Measurements from ENCODE around the gene DDTL.
A peak's percentile ranks its signal among the peaks of the same experiment; 100 is the strongest.

Gene DDTL

DNA sequence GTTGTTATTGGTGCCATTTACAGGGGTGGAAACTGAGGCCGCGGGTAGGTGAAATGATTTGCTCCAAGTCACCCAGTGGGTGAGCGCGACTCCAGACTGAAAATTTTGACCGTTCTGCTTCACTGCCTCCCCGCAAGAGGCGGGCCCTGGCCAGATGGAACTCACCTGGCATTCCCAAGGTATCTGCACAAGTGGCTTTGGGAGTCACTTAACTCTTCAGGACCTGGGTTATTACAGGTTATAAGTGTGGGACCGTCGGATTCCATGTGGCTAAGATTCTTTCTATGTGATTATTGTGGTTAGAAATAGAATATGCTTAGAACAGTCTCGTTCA lies 45.0 kb downstream of the DDTL start:
- peaks cover 52% of the 10 kb centered on the region for H3K79me2 ChIP-seq (ENCODE audit: insufficient read depth, low read length)
- no peaks in the 10 kb centered on the region for H3K27me3 ChIP-seq (ENCODE audit: insufficient read depth, low read length, poor library complexity, severe bottlenecking)
- H3K9ac ChIP-seq (ENCODE audit: low read depth, low read length, poor library complexity, severe bottlenecking): peak overlapping the region; percentile 68
- H2AFZ ChIP-seq (ENCODE audit: low read length): peak overlapping the region; percentile 91
- peak overlapping the region; percentile 94 for H3K4me3 ChIP-seq (ENCODE audit: low read length, poor library complexity, severe bottlenecking)
- H3K4me2 ChIP-seq (ENCODE audit: low read depth, low read length, poor library complexity, severe bottlenecking): peak overlapping the region; percentile 92
- H4K20me1 ChIP-seq (ENCODE audit: insufficient read depth, low read length, poor library complexity, severe bottlenecking): peaks cover 15% of the 10 kb centered on the region
- no peaks in the 10 kb centered on the region for H3K36me3 ChIP-seq (ENCODE audit: insufficient read depth, low read length)
- no peaks in the 10 kb centered on the region for H3K9me3 ChIP-seq (ENCODE audit: insufficient read depth, low read depth, low read length)
- no peaks in the 10 kb centered on the region for H3K9me2 ChIP-seq (replicated peaks; ENCODE audit: low read depth, low read length)
- H3K4me1 ChIP-seq (ENCODE audit: insufficient read depth, low read length, poor library complexity, severe bottlenecking): peaks cover 22% of the 10 kb centered on the region
- no peaks in the 10 kb centered on the region for H3F3A ChIP-seq (ENCODE audit: low read depth)
- TF ChIP-seq CTCF (conservative IDR thresholded peaks at IDR 0.05; ENCODE audit: low read length): no peak
- no peak for TF ChIP-seq EZH2phosphoT487 (IDR thresholded peaks at IDR 0.05; ENCODE audit: borderline replicate concordance)

DNA sequence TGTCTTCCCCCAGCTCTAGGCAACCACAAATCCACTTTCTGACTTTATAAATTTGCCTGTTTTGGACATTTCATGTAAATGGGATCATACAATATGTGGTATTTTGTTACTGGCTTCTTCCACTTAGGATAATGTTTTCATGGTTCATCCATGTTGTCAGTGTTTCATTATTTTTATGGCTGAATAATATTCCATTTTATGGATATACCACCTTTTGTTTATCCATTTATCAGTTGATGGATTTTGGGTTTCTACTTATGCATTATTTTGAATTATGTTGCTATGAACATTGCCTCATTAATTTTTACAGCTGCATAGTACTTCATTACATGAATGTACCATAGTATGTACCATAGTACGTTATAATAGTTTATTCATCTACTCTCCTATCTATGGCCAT lies 49.5 kb downstream of the DDTL start:
- Histone ChIP-seq H3K4me3 (ENCODE audit: low read length, poor library complexity, severe bottlenecking) (no peak overlapping the region), H3F3A (ENCODE audit: low read depth) (no peaks in the 10 kb centered on the region), H3K27me3 (ENCODE audit: insufficient read depth, low read length, poor library complexity, severe bottlenecking) (no peaks in the 10 kb centered on the region), H3K9me2 (replicated peaks; ENCODE audit: low read depth, low read length) (no peaks in the 10 kb centered on the region), H3K9me3 (ENCODE audit: insufficient read depth, low read depth, low read length) (no peaks in the 10 kb centered on the region), H2AFZ (ENCODE audit: low read length) (no peak overlapping the region), H3K79me2 (ENCODE audit: insufficient read depth, low read length) (peaks cover 91% of the 10 kb centered on the region), H3K9ac (ENCODE audit: low read depth, low read length, poor library complexity, severe bottlenecking) (no peak overlapping the region), H3K4me1 (ENCODE audit: insufficient read depth, low read length, poor library complexity, severe bottlenecking) (peaks cover 38% of the 10 kb centered on the region), H4K20me1 (ENCODE audit: insufficient read depth, low read length, poor library complexity, severe bottlenecking) (peaks cover 26% of the 10 kb centered on the region), H3K36me3 (ENCODE audit: insufficient read depth, low read length) (peaks cover 4% of the 10 kb centered on the region; the same call in 1 of the 2 replicates), H3K4me2 (ENCODE audit: low read depth, low read length, poor library complexity, severe bottlenecking) (no peak overlapping the region)
- TF ChIP-seq EZH2phosphoT487 (IDR thresholded peaks at IDR 0.05; ENCODE audit: borderline replicate concordance) (no peak), CTCF (conservative IDR thresholded peaks at IDR 0.05; ENCODE audit: low read length) (no peak)

- Histone ChIP-seq H3K9me3 (ENCODE audit: insufficient read depth, low read depth, low read length) (0 out of 2 replicates have a peak, but pooled peaks cover 3% of the 10 kb centered on the region), H3K4me2 (ENCODE audit: low read depth, low read length, poor library complexity, severe bottlenecking) (no peak overlapping the region), H3K27me3 (ENCODE audit: insufficient read depth, low read length, poor library complexity, severe bottlenecking) (no peaks in the 10 kb centered on the region), H3F3A (ENCODE audit: low read depth) (no peaks in the 10 kb centered on the region), H3K79me2 (ENCODE audit: insufficient read depth, low read length) (peaks cover 88% of the 10 kb centered on the region), H2AFZ (ENCODE audit: low read length) (no peak overlapping the region), H3K4me1 (ENCODE audit: insufficient read depth, low read length, poor library complexity, severe bottlenecking) (peaks cover 21% of the 10 kb centered on the region), H3K36me3 (ENCODE audit: insufficient read depth, low read length) (peaks cover 8% of the 10 kb centered on the region; the same call in 1 of the 2 replicates), H3K9ac (ENCODE audit: low read depth, low read length, poor library complexity, severe bottlenecking) (no peak overlapping the region), H3K4me3 (ENCODE audit: low read length, poor library complexity, severe bottlenecking) (no peak overlapping the region), H3K9me2 (replicated peaks; ENCODE audit: low read depth, low read length) (no peaks in the 10 kb centered on the region), H4K20me1 (ENCODE audit: insufficient read depth, low read length, poor library complexity, severe bottlenecking) (peaks cover 11% of the 10 kb centered on the region)
- TF ChIP-seq CTCF (conservative IDR thresholded peaks at IDR 0.05; ENCODE audit: low read length): no peak
- no peak for TF ChIP-seq EZH2phosphoT487 (IDR thresholded peaks at IDR 0.05; ENCODE audit: borderline replicate concordance)
Observed at GRCh38 chr22:24021304-24021703, 54.6 kb downstream of the DDTL start.

Data from Loucy (cell line).